ENCODE results near the gene DDAH1. TPM values are rescaled to one million over a fixed set of nuclear protein-coding genes. Genes with fewer than 3 reads are reported as not detected.

DDAH1 gene
- total RNA-seq, 1 experiment from 2014 or later, result 36.3 TPM

DNA sequence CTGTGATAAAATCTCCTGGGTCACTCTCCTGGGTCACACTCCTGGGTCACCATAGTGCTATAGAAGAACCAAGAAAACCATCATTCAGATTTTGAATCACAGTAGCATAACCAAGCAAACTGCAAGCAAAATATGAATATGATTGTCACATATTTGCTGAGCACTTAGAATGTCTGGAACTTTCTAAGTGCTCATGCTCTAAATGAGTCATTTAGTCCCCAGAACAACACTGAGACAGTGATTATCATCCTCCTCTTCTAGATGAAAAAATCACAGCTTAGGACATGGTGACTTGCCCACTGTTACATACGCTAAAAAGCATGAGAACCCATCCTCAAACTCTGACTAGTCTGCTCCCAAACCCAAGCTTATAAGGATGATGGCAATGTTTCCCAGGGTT lies 39.5 kb upstream of the DDAH1 start:
- H3K9ac ChIP-seq (ENCODE audit: extremely low read depth, insufficient read length, low read length), result no peak overlapping the region
- H3K4me1 ChIP-seq (ENCODE audit: insufficient read depth, low read length), result no peaks in the 10 kb centered on the region
- Mint-ChIP-seq H3K4me1 (peaks cover 5 to 7% of the 10 kb centered on the region in 2 experiments), H3K27me3 (ENCODE audit: low read depth) (peaks cover 2% of the 10 kb centered on the region), H3K27ac (no peak overlapping the region), H3K9me3 (peaks cover 4 to 9% of the 10 kb centered on the region in 2 experiments; a peak in 4 of 5 replicates), H3K36me3 (ENCODE audit: insufficient read depth in 1 of 3, low read depth in 3 of 3) (peaks cover 0 to 17% (median 0%) of the 10 kb centered on the region in 3 experiments; a peak in 4 of 7 replicates), H3K4me3 (no peak overlapping the region)
- no peak overlapping the region for H2BK20ac ChIP-seq (ENCODE audit: low read depth, low read length, poor library complexity, severe bottlenecking)
- no peak overlapping the region for H2BK120ac ChIP-seq (ENCODE audit: low read depth, low read length, poor library complexity, severe bottlenecking)
- H2AK5ac ChIP-seq (ENCODE audit: insufficient read length, low read length), result no peak overlapping the region
- H3K4ac ChIP-seq (ENCODE audit: low read depth, low read length), result no peak overlapping the region
- no peak overlapping the region for H4K8ac ChIP-seq (replicated peaks; ENCODE audit: insufficient read length, low read depth, low read length)
- H3K27ac ChIP-seq (ENCODE audit: insufficient read length, low read depth, low read length), result no peak overlapping the region
- DNase-seq, result no peak
- no peak overlapping the region for H2BK15ac ChIP-seq (ENCODE audit: low read depth, low read length)
- no peak overlapping the region for H3K4me2 ChIP-seq (ENCODE audit: insufficient read depth, insufficient read length, low read length)
- H4K91ac ChIP-seq (ENCODE audit: insufficient read length, low read depth, low read length), result no peak overlapping the region
- no peak overlapping the region for H2BK12ac ChIP-seq (ENCODE audit: insufficient read length, low read depth, low read length)
- H3K18ac ChIP-seq (ENCODE audit: insufficient read length, low read depth, low read length), result no peak overlapping the region
- no peaks in the 10 kb centered on the region for H3K27me3 ChIP-seq (ENCODE audit: insufficient read depth, low read length)
- no peaks in the 10 kb centered on the region for H4K20me1 ChIP-seq (ENCODE audit: control insufficient read depth, insufficient read depth, insufficient read length)
- no peak overlapping the region for H3K14ac ChIP-seq (ENCODE audit: insufficient read depth, low read length)
- no peak overlapping the region for H3K56ac ChIP-seq (ENCODE audit: insufficient read length, low read depth, low read length)
- H3K9me3 ChIP-seq (ENCODE audit: control insufficient read depth, low read depth, low read length), result no peaks in the 10 kb centered on the region
- H2BK5ac ChIP-seq (ENCODE audit: insufficient read length, low read length), result no peak overlapping the region
- no peak overlapping the region for H4K5ac ChIP-seq (ENCODE audit: insufficient read length, low read depth, low read length)
- H3K79me1 ChIP-seq (ENCODE audit: insufficient read depth, low read depth, low read length, poor library complexity, severe bottlenecking), result no peaks in the 10 kb centered on the region
- no CpG with 5 or more reads among the region's 1 CpG for whole genome bisulfite sequencing (ENCODE audit: extremely low coverage, insufficient read length, low lambda C conversion rate)
- no peak overlapping the region for H3K23ac ChIP-seq (ENCODE audit: insufficient read length, low read depth, low read length)
- H3K23me2 ChIP-seq (ENCODE audit: insufficient read length, low read depth, low read length, poor library complexity, severe bottlenecking), result no peaks in the 10 kb centered on the region
- no peaks in the 10 kb centered on the region for H3K79me2 ChIP-seq (ENCODE audit: insufficient read depth, low read length)
- H3T11ph ChIP-seq (ENCODE audit: low read length), result no peak overlapping the region
- TF ChIP-seq, protein P1, sequence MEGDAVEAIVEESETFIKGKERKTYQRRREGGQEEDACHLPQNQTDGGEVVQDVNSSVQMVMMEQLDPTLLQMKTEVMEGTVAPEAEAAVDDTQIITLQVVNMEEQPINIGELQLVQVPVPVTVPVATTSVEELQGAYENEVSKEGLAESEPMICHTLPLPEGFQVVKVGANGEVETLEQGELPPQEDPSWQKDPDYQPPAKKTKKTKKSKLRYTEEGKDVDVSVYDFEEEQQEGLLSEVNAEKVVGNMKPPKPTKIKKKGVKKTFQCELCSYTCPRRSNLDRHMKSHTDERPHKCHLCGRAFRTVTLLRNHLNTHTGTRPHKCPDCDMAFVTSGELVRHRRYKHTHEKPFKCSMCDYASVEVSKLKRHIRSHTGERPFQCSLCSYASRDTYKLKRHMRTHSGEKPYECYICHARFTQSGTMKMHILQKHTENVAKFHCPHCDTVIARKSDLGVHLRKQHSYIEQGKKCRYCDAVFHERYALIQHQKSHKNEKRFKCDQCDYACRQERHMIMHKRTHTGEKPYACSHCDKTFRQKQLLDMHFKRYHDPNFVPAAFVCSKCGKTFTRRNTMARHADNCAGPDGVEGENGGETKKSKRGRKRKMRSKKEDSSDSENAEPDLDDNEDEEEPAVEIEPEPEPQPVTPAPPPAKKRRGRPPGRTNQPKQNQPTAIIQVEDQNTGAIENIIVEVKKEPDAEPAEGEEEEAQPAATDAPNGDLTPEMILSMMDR (conservative IDR thresholded peaks at IDR 0.05), result no peak
- no peak overlapping the region for H2AFZ ChIP-seq (ENCODE audit: low read length)

All from H9 (cell line).